ENCODE data around the gene RAB11A.

RAB11A gene

DNA sequence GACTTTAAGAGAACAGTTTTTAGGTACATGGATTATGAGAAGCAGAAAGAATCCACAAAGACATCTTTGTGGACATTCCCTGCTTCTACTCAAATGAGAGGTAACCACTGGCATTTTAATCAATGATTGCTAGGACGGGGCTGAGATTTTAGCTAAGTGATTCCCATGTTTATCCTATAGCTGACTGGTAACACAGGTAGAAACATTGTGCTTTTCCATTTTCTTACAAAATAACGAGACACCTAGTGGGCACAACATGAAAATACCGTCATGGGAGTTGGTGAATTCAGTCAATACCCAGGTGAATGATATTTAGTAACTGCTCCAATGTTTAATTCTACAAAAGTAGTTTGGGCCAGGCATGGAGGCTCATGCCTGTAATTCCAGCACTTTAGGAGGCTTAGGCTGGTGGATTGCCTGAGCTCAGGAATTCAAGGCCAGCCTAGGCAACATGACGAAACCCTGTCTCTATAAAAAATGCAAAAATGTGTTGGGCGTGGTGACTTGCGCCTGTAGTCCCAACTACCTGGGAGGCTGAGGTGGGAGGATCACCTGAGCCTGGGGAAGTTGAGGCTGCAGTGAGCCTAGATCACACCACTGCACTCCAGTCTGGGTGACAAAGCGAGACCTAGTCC is 40.0 kb upstream of the RAB11A start:
- no peaks in the 10 kb centered on the region for H3K36me3 ChIP-seq (ENCODE audit: control insufficient read depth, insufficient read depth, low read length)
- peaks cover 10% of the 10 kb centered on the region for H3K4me1 ChIP-seq
- H3K4me2 ChIP-seq (ENCODE audit: low read length), result no peak overlapping the region
- TF ChIP-seq, protein P1, sequence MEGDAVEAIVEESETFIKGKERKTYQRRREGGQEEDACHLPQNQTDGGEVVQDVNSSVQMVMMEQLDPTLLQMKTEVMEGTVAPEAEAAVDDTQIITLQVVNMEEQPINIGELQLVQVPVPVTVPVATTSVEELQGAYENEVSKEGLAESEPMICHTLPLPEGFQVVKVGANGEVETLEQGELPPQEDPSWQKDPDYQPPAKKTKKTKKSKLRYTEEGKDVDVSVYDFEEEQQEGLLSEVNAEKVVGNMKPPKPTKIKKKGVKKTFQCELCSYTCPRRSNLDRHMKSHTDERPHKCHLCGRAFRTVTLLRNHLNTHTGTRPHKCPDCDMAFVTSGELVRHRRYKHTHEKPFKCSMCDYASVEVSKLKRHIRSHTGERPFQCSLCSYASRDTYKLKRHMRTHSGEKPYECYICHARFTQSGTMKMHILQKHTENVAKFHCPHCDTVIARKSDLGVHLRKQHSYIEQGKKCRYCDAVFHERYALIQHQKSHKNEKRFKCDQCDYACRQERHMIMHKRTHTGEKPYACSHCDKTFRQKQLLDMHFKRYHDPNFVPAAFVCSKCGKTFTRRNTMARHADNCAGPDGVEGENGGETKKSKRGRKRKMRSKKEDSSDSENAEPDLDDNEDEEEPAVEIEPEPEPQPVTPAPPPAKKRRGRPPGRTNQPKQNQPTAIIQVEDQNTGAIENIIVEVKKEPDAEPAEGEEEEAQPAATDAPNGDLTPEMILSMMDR (IDR thresholded peaks at IDR 0.05), result peak; percentile 40
- H2AFZ ChIP-seq, result no peak overlapping the region
- no peak overlapping the region for H3K9ac ChIP-seq
- no peak overlapping the region for H3K27ac ChIP-seq
- H3K9me3 ChIP-seq (ENCODE audit: control insufficient read depth, low read length), result no peaks in the 10 kb centered on the region
- no peaks in the 10 kb centered on the region for H3K79me2 ChIP-seq
- no peak overlapping the region for H3K4me3 ChIP-seq (ENCODE audit: low read depth, low read length)
- H3K27me3 ChIP-seq (ENCODE audit: control insufficient read depth, insufficient read depth, low read length), result no peaks in the 10 kb centered on the region

DNA sequence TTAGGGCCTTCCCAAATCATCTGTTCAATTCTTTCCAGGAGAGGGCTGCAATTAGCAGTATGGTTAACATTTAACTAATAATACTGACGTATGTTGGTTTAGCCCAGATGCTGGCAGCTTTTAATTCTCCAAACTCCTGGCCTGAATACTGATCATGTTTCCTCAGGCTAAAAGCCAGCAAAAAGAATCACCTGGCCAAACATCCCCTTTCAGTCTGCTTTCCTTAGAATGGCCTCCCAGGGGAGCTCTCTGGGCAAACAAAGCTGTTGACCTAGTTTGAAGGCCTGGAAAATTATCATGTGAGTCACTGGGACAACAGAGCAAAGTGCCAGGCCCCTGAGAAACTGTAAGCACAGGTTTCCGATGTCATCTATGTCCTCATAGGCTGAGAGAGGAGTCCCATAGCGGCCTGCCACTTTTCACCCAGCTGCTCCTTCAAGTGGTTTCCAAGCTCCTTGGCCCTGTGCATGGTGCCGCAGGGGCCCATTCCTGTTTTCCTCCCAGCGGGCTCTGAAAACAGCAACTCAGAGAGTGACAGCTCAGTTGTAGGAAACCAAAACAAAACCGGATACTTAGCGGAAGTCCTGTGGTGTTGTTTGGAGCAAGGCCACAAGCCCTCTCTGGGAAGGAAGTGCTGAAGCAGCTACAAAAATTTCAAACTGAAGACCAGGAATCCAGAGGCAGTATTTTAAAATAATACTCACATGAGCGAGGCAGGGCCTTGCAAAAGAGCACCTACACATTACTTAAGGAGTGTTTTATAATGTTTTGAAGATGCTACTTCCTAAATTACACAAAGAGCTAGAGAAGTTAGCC is 36.5 kb upstream of the RAB11A start:
- Histone ChIP-seq H3K9me3 (ENCODE audit: control insufficient read depth, low read length) (no peaks in the 10 kb centered on the region), H3K27ac (peak overlapping the region; percentile 85), H3K36me3 (ENCODE audit: control insufficient read depth, insufficient read depth, low read length) (no peaks in the 10 kb centered on the region), H3K79me2 (no peaks in the 10 kb centered on the region), H3K27me3 (ENCODE audit: control insufficient read depth, insufficient read depth, low read length) (no peaks in the 10 kb centered on the region), H3K4me1 (peaks cover 10% of the 10 kb centered on the region), H3K9ac (no peak overlapping the region), H2AFZ (peak overlapping the region; percentile 71), H3K4me2 (ENCODE audit: low read length) (peak overlapping the region; percentile 56), H3K4me3 (ENCODE audit: low read depth, low read length) (peak overlapping the region; percentile 32)
- TF ChIP-seq, protein P1 (IDR thresholded peaks at IDR 0.05), result peak; percentile 19

DNA sequence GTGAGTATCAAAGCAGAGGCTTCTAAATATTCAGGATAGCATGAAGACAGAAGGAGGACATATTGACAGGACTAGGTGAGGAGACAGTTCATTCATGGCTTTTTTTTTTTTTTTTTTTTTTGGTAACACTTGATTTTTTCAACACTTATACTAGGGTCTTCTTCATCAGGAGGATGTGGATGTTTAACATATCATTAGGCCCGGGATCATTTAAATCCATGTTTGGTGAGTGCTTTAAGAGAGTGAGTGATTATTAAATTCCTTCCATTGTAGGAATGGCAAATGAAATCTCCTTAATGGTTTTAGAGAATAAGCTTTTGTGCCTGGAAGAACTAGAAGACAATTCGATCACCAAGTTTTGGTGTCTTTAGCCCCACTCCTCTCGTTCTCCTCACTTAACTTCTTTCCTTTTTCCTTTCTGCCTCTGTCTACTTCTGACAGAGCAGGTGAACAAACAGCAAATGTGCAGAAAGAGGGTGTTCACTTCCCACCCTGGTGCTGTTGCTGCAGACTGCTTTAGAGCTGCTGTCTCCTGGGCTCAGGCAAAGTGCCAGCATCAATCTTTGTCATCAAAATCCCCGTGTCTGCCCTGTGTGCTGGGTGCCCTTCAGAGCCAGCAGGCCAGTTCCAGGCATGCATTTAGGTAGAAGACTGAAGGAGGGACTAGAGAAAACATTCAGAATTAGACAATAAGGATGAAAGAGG is 35.6 kb upstream of the RAB11A start:
- H3K4me3 ChIP-seq (ENCODE audit: low read depth, low read length), result peak overlapping the region; percentile 32
- H3K36me3 ChIP-seq (ENCODE audit: control insufficient read depth, insufficient read depth, low read length), result no peaks in the 10 kb centered on the region
- TF ChIP-seq, protein P1 (IDR thresholded peaks at IDR 0.05), result no peak
- peak overlapping the region; percentile 71 for H2AFZ ChIP-seq
- peak overlapping the region; percentile 44 for H3K4me2 ChIP-seq (ENCODE audit: low read length)
- no peaks in the 10 kb centered on the region for H3K79me2 ChIP-seq
- H3K27me3 ChIP-seq (ENCODE audit: control insufficient read depth, insufficient read depth, low read length), result no peaks in the 10 kb centered on the region
- peak overlapping the region; percentile 85 for H3K27ac ChIP-seq
- H3K9me3 ChIP-seq (ENCODE audit: control insufficient read depth, low read length), result no peaks in the 10 kb centered on the region
- peaks cover 10% of the 10 kb centered on the region for H3K4me1 ChIP-seq
- no peak overlapping the region for H3K9ac ChIP-seq

DNA sequence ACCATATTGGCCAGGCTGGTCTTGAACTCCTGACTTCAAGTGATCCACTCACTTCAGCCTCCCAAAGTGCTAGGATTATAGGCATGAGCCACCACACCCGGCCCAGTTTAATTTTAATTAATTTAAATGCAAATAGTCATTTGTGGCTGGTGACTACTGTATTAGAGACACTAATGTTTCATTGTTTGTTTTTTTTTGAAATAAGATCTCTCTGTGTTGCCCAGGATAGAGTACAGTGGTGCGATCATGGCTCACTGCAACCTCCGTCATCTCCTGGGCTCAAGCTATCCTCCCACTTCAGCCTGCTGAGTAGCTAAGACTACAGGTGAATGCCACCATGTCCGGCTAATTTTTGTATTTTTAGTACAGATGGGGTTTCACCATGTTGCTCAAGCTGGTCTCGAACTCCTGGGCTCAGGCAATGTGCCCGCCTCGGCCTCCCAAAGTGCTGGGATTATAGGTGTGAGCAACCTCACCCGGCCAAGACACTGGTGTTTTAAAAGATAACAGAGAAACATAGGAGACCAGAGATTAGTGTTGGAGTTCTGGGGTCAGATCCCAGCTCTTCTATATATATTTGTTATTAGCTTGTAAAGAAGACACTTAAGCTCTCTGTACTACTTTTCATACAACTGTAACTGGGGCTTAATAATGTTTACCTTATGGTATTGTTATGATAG is 34.5 kb upstream of the RAB11A start:
- Histone ChIP-seq H3K27ac (peak overlapping the region; percentile 85), H3K9ac (no peak overlapping the region), H3K4me1 (peaks cover 10% of the 10 kb centered on the region), H3K4me3 (ENCODE audit: low read depth, low read length) (no peak overlapping the region), H3K4me2 (ENCODE audit: low read length) (no peak overlapping the region), H3K79me2 (no peaks in the 10 kb centered on the region), H2AFZ (no peak overlapping the region), H3K27me3 (ENCODE audit: control insufficient read depth, insufficient read depth, low read length) (no peaks in the 10 kb centered on the region), H3K9me3 (ENCODE audit: control insufficient read depth, low read length) (no peaks in the 10 kb centered on the region), H3K36me3 (ENCODE audit: control insufficient read depth, insufficient read depth, low read length) (no peaks in the 10 kb centered on the region)
- TF ChIP-seq, protein P1 (IDR thresholded peaks at IDR 0.05), result no peak

All from parathyroid adenoma (tissue), 2 donors.